NT2/D1 (cell line): Measurements from ENCODE around the gene TM4SF1.

ENCODE experiments used
- SUZ12 ChIP-seq: IDR thresholded peaks from 2 replicates; pipeline ENCODE4 v1.6.1; 2011; ENCODE audit not compliant: insufficient read length, insufficient read depth; ENCODE audit errors: extremely low read depth
- YY1 ChIP-seq: IDR thresholded peaks from 2 replicates; pipeline ENCODE4 v1.6.1; 2011; ENCODE audit not compliant: insufficient read length, insufficient read depth
- ZNF274 ChIP-seq: IDR thresholded peaks from 2 replicates; pipeline ENCODE4 v1.6.1; 2011; ENCODE audit warnings: mild to moderate bottlenecking, low read depth, low read length

- TF ChIP-seq YY1 (no peak), ZNF274 (no peak), SUZ12 (no peak)
These were observed 39.7 kb upstream of the TM4SF1 start for GRCh38 chr3:149417174-149417573.
